ENCODE results near the gene SYNDIG1. TPM values are rescaled to one million over a fixed set of nuclear protein-coding genes. Genes with fewer than 3 reads are reported as not detected.

SYNDIG1 gene
- polyA plus RNA-seq, 4 donors, result 0.90 to 2.0 (median 1.9) TPM; not detected in 1

DNA sequence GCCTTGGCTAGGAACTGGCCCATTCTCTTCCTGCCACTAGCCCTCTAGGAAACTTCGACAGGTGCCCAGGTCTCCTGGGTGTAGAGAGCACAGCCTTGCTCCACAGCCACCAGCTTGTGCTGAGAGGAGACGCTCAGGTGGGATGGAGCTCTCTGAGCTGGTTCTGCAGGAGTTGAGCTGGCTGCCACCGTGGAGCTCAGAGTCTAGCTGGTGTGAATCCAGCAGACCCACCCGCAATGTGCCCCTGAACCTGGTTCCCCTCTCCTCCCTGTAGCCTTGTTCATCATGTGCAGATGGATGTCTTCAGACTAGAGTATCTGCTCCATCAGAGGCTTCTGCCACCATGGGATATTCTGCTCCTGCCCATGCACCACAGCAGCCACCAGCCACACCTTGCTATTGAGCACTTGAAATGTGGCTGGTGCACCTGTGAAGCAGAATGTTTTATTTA lies 222.5 kb downstream of the SYNDIG1 start:
- WGBS, 3 donors, result 83 to 91% (median 83%) methylated on average over 4 of the region's 4 CpGs
- DNase-seq (no peak), FAIRE-seq (no peak)
- Histone ChIP-seq H3K27ac (ENCODE audit: low read depth in 1 of 3, low read length in 2 of 3) (no peak overlapping the region), H3K36me3 (ENCODE audit: control insufficient read depth in 3 of 3, insufficient read depth in 2 of 3, low read depth in 1 of 3, low read length in 3 of 3) (no peaks in the 10 kb centered on the region), H3K9me3 (ENCODE audit: control insufficient read depth in 2 of 2, insufficient read depth in 1 of 2, low read depth in 1 of 2, low read length in 1 of 2) (no peaks in the 10 kb centered on the region), H3K4me3 (ENCODE audit: low read depth in 1 of 3, low read length in 3 of 3) (no peak overlapping the region), H3K27me3 (ENCODE audit: control insufficient read depth in 3 of 3, insufficient read depth in 3 of 3, low read length in 3 of 3) (no peaks in the 10 kb centered on the region), H3K4me1 (ENCODE audit: control insufficient read depth in 3 of 3, insufficient read depth in 2 of 3, low read depth in 1 of 3, low read length in 2 of 3) (no peaks in the 10 kb centered on the region)

DNA sequence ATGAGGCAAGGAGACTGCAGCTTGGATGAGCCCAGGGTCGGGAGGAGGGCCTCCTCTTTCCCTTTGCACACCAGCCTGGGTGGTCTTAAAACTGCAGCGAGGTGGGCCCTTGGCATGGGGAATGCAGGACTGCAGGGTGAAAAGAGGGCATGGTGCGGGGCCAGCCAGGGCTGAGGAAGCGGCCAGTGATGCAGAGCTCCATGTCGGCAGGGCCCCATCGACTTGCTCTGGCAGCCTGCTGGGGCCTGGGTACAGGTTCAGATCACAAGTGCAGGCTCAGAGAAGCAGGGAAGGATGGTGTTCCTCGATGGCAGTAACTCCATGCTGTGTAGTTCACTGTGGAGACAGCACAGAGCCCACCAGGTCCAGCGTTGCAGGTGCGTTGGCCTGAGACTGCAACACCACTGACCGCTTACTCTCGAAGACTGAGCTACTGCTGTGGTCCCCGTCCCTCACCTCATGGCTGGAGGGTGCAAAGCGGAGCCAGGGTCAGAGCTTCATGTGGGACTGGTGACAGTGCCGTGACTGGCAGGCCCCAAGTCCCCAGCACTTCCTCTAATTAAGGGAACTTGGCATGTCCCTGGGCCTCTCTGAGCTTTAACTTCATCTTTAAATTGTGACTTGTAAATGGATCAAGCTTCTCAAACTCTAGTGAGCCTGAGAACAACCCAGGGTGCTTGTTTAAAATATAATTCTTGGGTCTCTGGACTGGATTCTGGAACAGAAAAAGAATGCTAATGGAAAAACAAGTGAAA lies 223.2 kb downstream of the SYNDIG1 start:
- WGBS, 3 donors, result 82 to 89% (median 84%) methylated on average over 14 of the region's 14 CpGs
- no peak for DNase-seq

DNA sequence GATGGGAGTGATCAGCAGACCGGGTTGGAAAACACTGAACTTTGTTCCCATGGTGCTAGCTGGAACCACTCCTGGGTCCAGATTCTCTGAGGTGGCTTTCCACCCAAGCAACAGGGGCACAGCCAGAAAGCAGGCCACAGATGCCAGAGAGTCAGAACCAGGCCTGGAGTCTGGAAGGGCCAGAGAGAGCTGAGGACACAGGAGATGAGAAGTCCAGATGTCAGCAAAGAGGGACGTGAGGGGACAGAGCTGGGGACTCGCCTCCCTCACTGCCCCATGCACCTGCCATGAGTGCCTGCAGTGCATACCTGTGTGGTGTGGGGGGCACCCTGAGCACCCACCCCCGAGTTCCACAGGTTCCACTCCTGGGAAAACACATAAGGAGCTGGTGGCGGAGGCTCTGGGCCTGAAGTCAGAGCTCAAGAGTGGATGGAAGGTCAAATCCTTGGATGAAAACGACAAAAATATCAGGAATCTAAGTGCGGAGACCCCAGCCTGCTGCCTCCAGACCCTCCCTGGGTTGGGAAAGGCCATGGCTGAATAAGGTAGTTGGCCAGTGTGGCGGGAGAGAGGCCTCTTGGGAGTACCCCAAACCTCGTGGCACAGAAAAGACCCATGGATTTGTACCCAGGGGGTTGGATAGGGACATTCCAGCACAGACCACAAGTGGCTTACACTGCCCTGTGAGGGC lies 224.2 kb downstream of the SYNDIG1 start:
- Histone ChIP-seq H3K9me3 (ENCODE audit: control insufficient read depth in 2 of 2, insufficient read depth in 1 of 2, low read depth in 1 of 2, low read length in 1 of 2) (no peaks in the 10 kb centered on the region), H3K36me3 (ENCODE audit: control insufficient read depth in 3 of 3, insufficient read depth in 2 of 3, low read depth in 1 of 3, low read length in 3 of 3) (no peaks in the 10 kb centered on the region), H3K27me3 (ENCODE audit: control insufficient read depth in 3 of 3, insufficient read depth in 3 of 3, low read length in 3 of 3) (no peaks in the 10 kb centered on the region), H3K4me3 (ENCODE audit: low read depth in 1 of 3, low read length in 3 of 3) (no peak overlapping the region), H3K27ac (ENCODE audit: low read depth in 1 of 3, low read length in 2 of 3) (no peak overlapping the region), H3K4me1 (ENCODE audit: control insufficient read depth in 3 of 3, insufficient read depth in 2 of 3, low read depth in 1 of 3, low read length in 2 of 3) (no peaks in the 10 kb centered on the region)
- FAIRE-seq (no peak), DNase-seq (no peak)
- WGBS, 3 donors, result 68 to 82% (median 70%) methylated on average over 9 of the region's 9 CpGs

More for the DNA sequence above, 223.2 kb downstream of the SYNDIG1 start:
- H3K9me3 ChIP-seq (ENCODE audit: control insufficient read depth in 2 of 2, insufficient read depth in 1 of 2, low read depth in 1 of 2, low read length in 1 of 2), result no peaks in the 10 kb centered on the region
- H3K4me3 ChIP-seq (ENCODE audit: low read depth in 1 of 3, low read length in 3 of 3), result no peak overlapping the region
- no peaks in the 10 kb centered on the region for H3K27me3 ChIP-seq (ENCODE audit: control insufficient read depth in 3 of 3, insufficient read depth in 3 of 3, low read length in 3 of 3)
- no peaks in the 10 kb centered on the region for H3K36me3 ChIP-seq (ENCODE audit: control insufficient read depth in 3 of 3, insufficient read depth in 2 of 3, low read depth in 1 of 3, low read length in 3 of 3)
- H3K27ac ChIP-seq (ENCODE audit: low read depth in 1 of 3, low read length in 2 of 3), result no peak overlapping the region
- no peak for FAIRE-seq
- H3K4me1 ChIP-seq (ENCODE audit: control insufficient read depth in 3 of 3, insufficient read depth in 2 of 3, low read depth in 1 of 3, low read length in 2 of 3), result no peaks in the 10 kb centered on the region

DNA sequence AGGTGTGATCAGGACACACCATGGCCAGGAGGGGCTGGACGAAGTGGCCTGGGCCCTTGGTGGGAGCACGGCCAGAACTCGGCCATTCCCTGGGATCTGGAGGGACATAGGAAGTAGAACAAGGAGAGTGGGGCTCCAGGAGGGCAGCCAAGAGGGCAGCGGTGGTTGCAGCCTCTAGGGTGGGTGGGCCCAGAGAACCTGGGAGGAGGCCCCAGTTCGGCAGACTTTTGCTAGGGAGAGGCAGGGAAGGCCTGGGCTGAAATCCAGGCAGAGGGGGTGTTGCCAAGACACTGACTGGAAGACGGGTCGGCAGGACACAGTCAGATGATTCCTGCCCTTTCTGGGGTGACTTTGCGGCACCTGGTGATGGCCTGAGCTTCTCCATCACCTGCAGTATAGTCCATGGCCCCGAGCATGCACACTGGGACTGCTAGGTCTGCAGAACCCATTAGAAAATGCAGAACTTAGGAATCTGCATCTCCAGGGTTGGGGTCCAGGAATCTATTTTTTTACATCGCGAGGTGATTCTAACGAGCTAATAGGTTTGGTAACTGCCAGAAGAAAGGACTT lies 224.8 kb downstream of the SYNDIG1 start:
- DNase-seq (no peak), FAIRE-seq (no peak)

GRCh38 chr20:24694727-24695528 lies 225.5 kb downstream of the SYNDIG1 start:
- WGBS, 3 donors, result 51 to 65% (median 54%) methylated on average over 14 of the region's 14 CpGs
- no peak for FAIRE-seq
- no peaks in the 10 kb centered on the region for H3K36me3 ChIP-seq (ENCODE audit: control insufficient read depth in 3 of 3, insufficient read depth in 2 of 3, low read depth in 1 of 3, low read length in 3 of 3)
- H3K4me3 ChIP-seq (ENCODE audit: low read depth in 1 of 3, low read length in 3 of 3), result no peak overlapping the region
- DNase-seq, result no peak
- no peaks in the 10 kb centered on the region for H3K4me1 ChIP-seq (ENCODE audit: control insufficient read depth in 3 of 3, insufficient read depth in 2 of 3, low read depth in 1 of 3, low read length in 2 of 3)
- H3K27me3 ChIP-seq (ENCODE audit: control insufficient read depth in 3 of 3, insufficient read depth in 3 of 3, low read length in 3 of 3), result no peaks in the 10 kb centered on the region
- H3K27ac ChIP-seq (ENCODE audit: low read depth in 1 of 3, low read length in 2 of 3), result no peak overlapping the region
- no peaks in the 10 kb centered on the region for H3K9me3 ChIP-seq (ENCODE audit: control insufficient read depth in 2 of 2, insufficient read depth in 1 of 2, low read depth in 1 of 2, low read length in 1 of 2)

More for the DNA sequence above, 224.8 kb downstream of the SYNDIG1 start:
- Histone ChIP-seq H3K4me3 (ENCODE audit: low read depth in 1 of 3, low read length in 3 of 3) (no peak overlapping the region), H3K27ac (ENCODE audit: low read depth in 1 of 3, low read length in 2 of 3) (no peak overlapping the region), H3K27me3 (ENCODE audit: control insufficient read depth in 3 of 3, insufficient read depth in 3 of 3, low read length in 3 of 3) (no peaks in the 10 kb centered on the region), H3K9me3 (ENCODE audit: control insufficient read depth in 2 of 2, insufficient read depth in 1 of 2, low read depth in 1 of 2, low read length in 1 of 2) (no peaks in the 10 kb centered on the region), H3K36me3 (ENCODE audit: control insufficient read depth in 3 of 3, insufficient read depth in 2 of 3, low read depth in 1 of 3, low read length in 3 of 3) (no peaks in the 10 kb centered on the region), H3K4me1 (ENCODE audit: control insufficient read depth in 3 of 3, insufficient read depth in 2 of 3, low read depth in 1 of 3, low read length in 2 of 3) (no peaks in the 10 kb centered on the region)
- WGBS, 3 donors, result 70 to 76% (median 74%) methylated on average over 12 of the region's 12 CpGs

DNA sequence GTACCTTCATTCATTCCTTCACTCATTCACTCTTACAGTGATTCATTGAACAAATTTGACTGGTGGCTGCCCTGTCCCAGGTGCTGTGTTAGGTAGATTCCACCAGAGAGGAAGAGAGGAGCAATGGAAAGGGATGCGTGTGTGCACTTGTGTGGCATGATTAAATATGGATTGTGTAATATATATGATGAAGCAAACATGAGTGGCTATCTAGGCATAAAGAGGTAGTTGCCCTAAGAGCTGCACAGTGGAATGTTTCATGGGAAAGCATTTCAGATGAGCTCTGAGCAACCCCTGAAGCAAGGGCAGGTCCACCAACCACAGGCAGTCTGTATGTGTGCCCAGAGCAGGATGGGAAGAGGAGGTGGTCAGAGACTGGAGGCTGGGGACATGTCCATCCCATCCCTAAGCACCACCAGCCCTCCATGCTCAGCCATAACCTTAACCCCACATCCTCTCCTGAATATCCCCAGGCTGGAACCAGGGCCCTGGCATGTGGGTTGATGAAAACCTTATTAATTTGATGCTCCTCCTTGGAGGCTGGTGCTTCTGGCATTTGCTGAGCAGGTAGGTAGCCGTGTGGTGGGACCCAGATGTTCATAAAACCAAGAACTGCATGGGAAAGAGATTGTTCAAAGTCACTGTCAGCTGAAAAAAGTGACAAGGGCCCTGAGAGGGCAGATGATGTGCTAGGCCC lies 226.2 kb downstream of the SYNDIG1 start:
- WGBS, 3 donors, result 54 to 84% (median 60%) methylated on average over 2 of the region's 2 CpGs
- Histone ChIP-seq H3K4me3 (ENCODE audit: low read depth in 1 of 3, low read length in 3 of 3) (no peak overlapping the region), H3K4me1 (ENCODE audit: control insufficient read depth in 3 of 3, insufficient read depth in 2 of 3, low read depth in 1 of 3, low read length in 2 of 3) (no peaks in the 10 kb centered on the region), H3K27me3 (ENCODE audit: control insufficient read depth in 3 of 3, insufficient read depth in 3 of 3, low read length in 3 of 3) (no peaks in the 10 kb centered on the region), H3K27ac (ENCODE audit: low read depth in 1 of 3, low read length in 2 of 3) (no peak overlapping the region), H3K36me3 (ENCODE audit: control insufficient read depth in 3 of 3, insufficient read depth in 2 of 3, low read depth in 1 of 3, low read length in 3 of 3) (no peaks in the 10 kb centered on the region), H3K9me3 (ENCODE audit: control insufficient read depth in 2 of 2, insufficient read depth in 1 of 2, low read depth in 1 of 2, low read length in 1 of 2) (no peaks in the 10 kb centered on the region)
- FAIRE-seq (no peak), DNase-seq (no peak)

DNA sequence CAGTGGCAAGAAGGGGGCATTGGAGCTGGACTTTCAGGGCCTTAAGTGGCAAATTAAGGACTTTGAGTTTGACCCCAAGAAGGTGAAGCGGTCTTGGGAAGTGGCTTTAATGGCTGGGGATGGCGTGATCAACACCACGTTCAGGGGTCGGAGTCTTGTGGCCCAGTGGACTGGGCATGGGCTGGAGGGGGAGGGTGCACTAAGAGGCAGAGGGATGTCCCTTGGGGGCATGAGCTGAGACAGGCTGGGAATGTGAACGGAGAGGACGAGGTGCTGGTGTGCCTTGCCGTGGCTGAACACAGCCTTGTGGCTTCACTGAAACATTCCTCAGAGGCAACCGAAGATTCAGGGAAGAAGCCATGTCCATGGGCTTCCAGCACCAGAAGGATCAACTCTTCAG lies 227.0 kb downstream of the SYNDIG1 start:
- DNase-seq (no peak), FAIRE-seq (no peak)
- H3K27me3 ChIP-seq (ENCODE audit: control insufficient read depth in 3 of 3, insufficient read depth in 3 of 3, low read length in 3 of 3), result no peaks in the 10 kb centered on the region
- no peaks in the 10 kb centered on the region for H3K9me3 ChIP-seq (ENCODE audit: control insufficient read depth in 2 of 2, insufficient read depth in 1 of 2, low read depth in 1 of 2, low read length in 1 of 2)
- no peak overlapping the region for H3K4me3 ChIP-seq (ENCODE audit: low read depth in 1 of 3, low read length in 3 of 3)
- WGBS, 3 donors, result 87 to 95% (median 91%) methylated on average over 8 of the region's 8 CpGs
- H3K36me3 ChIP-seq (ENCODE audit: control insufficient read depth in 3 of 3, insufficient read depth in 2 of 3, low read depth in 1 of 3, low read length in 3 of 3), result no peaks in the 10 kb centered on the region
- H3K27ac ChIP-seq (ENCODE audit: low read depth in 1 of 3, low read length in 2 of 3), result no peak overlapping the region
- no peaks in the 10 kb centered on the region for H3K4me1 ChIP-seq (ENCODE audit: control insufficient read depth in 3 of 3, insufficient read depth in 2 of 3, low read depth in 1 of 3, low read length in 2 of 3)

DNA sequence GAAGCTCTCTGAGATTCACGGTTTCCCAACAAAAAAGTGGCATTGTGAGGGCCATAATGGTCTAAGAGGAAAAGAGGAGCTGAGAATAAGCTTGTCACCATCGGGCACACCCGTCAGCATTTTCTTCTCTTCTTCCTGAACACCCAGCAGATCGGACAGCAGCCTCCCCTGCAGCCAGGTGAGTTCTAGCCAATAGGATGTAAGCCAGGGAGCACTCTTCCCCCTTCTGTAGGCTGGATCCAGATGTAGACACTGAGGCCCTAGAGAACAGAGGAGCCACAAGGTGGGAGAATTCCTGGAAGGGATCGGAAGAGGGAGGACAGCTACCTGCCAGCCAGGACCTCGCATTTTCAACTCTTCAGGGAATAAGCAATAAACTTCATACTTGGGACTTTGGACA lies 228.0 kb downstream of the SYNDIG1 start:
- DNase-seq (no peak), FAIRE-seq (no peak)
- 78 to 86% (median 80%) methylated on average over 6 of the region's 6 CpGs for WGBS, 3 donors
- Histone ChIP-seq H3K4me3 (ENCODE audit: low read depth in 1 of 3, low read length in 3 of 3) (no peak overlapping the region), H3K4me1 (ENCODE audit: control insufficient read depth in 3 of 3, insufficient read depth in 2 of 3, low read depth in 1 of 3, low read length in 2 of 3) (no peaks in the 10 kb centered on the region), H3K27ac (ENCODE audit: low read depth in 1 of 3, low read length in 2 of 3) (no peak overlapping the region), H3K27me3 (ENCODE audit: control insufficient read depth in 3 of 3, insufficient read depth in 3 of 3, low read length in 3 of 3) (no peaks in the 10 kb centered on the region), H3K36me3 (ENCODE audit: control insufficient read depth in 3 of 3, insufficient read depth in 2 of 3, low read depth in 1 of 3, low read length in 3 of 3) (no peaks in the 10 kb centered on the region), H3K9me3 (ENCODE audit: control insufficient read depth in 2 of 2, insufficient read depth in 1 of 2, low read depth in 1 of 2, low read length in 1 of 2) (no peaks in the 10 kb centered on the region)

Measured in small intestine (tissue), 7 donors.